Hematopoietic multipotent progenitor cell treated with erythropoietin and hydrocortisone succinate and interleukin-3 and kit ligand, for 4 days (in vitro differentiated cells): ENCODE results near the gene NSG2.
"Not testable (repeated sequence)": the region's sequence is repeated elsewhere in the genome, so short reads cannot be mapped to it uniquely, and the experiment has no call there.

Source experiments
- DNase-seq: peaks from one replicate; pipeline ENCODE4 v3.0.0-alpha.2; 2015

The NSG2 gene

GRCh38 chr5:174106997-174107655 lies 61.6 kb downstream of the NSG2 start:
- no peak for DNase-seq

GRCh38 chr5:174108745-174109144 lies 63.2 kb downstream of the NSG2 start:
- DNase-seq, result no peak

- no peak for DNase-seq
These were observed 64.3 kb downstream of the NSG2 start for GRCh38 chr5:174109698-174110260.

- DNase-seq, result no peak
These were observed 64.8 kb downstream of the NSG2 start for GRCh38 chr5:174110310-174110709.

- no peak for DNase-seq
These were observed 65.9 kb downstream of the NSG2 start for GRCh38 chr5:174111287-174111973.

- no peak for DNase-seq
These were observed 69.7 kb downstream of the NSG2 start for GRCh38 chr5:174115226-174115625.

- no peak for DNase-seq
These were observed 73.4 kb downstream of the NSG2 start for GRCh38 chr5:174118823-174119467.

GRCh38 chr5:174119468-174119881 lies 74.0 kb downstream of the NSG2 start:
- DNase-seq, result no peak

GRCh38 chr5:174120401-174121005 lies 75.0 kb downstream of the NSG2 start:
- no peak for DNase-seq

- DNase-seq, result no peak
These were observed 89.0 kb downstream of the NSG2 start for GRCh38 chr5:174134545-174134944.

GRCh38 chr5:174139623-174140022 lies 94.1 kb downstream of the NSG2 start:
- no peak for DNase-seq

- no peak for DNase-seq
These were observed 95.0 kb downstream of the NSG2 start for GRCh38 chr5:174140452-174141020.

- DNase-seq, result no peak
These were observed 95.9 kb downstream of the NSG2 start for GRCh38 chr5:174141398-174141797.

GRCh38 chr5:174145091-174145490 lies 99.6 kb downstream of the NSG2 start:
- no peak for DNase-seq

- peak; percentile 2 for DNase-seq
These were observed 100.3 kb downstream of the NSG2 start for GRCh38 chr5:174145821-174146220.

GRCh38 chr5:174146556-174146955 lies 101.0 kb downstream of the NSG2 start:
- no peak for DNase-seq

GRCh38 chr5:174147012-174147411 lies 101.5 kb downstream of the NSG2 start:
- not testable (repeated sequence) for DNase-seq

- DNase-seq, result no peak
These were observed 102.0 kb downstream of the NSG2 start for GRCh38 chr5:174147551-174147950.

GRCh38 chr5:174148721-174149120 lies 103.2 kb downstream of the NSG2 start:
- no peak for DNase-seq

- DNase-seq, result no peak
These were observed 103.9 kb downstream of the NSG2 start for GRCh38 chr5:174149426-174149825.

GRCh38 chr5:174149989-174150388 lies 104.5 kb downstream of the NSG2 start:
- DNase-seq, result no peak

GRCh38 chr5:174151599-174152181 lies 106.2 kb downstream of the NSG2 start:
- no peak for DNase-seq

GRCh38 chr5:174154559-174154958 lies 109.1 kb downstream of the NSG2 start:
- no peak for DNase-seq
